ENCODE data around the gene HMG20A.

- TF ChIP-seq, protein P1, sequence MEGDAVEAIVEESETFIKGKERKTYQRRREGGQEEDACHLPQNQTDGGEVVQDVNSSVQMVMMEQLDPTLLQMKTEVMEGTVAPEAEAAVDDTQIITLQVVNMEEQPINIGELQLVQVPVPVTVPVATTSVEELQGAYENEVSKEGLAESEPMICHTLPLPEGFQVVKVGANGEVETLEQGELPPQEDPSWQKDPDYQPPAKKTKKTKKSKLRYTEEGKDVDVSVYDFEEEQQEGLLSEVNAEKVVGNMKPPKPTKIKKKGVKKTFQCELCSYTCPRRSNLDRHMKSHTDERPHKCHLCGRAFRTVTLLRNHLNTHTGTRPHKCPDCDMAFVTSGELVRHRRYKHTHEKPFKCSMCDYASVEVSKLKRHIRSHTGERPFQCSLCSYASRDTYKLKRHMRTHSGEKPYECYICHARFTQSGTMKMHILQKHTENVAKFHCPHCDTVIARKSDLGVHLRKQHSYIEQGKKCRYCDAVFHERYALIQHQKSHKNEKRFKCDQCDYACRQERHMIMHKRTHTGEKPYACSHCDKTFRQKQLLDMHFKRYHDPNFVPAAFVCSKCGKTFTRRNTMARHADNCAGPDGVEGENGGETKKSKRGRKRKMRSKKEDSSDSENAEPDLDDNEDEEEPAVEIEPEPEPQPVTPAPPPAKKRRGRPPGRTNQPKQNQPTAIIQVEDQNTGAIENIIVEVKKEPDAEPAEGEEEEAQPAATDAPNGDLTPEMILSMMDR (IDR thresholded peaks at IDR 0.05; ENCODE audit: poor library complexity, severe bottlenecking) = no peak
- TF ChIP-seq EP300 (conservative IDR thresholded peaks at IDR 0.05; ENCODE audit: poor library complexity, severe bottlenecking) = no peak
- no peak for TF ChIP-seq EZH2 (IDR thresholded peaks at IDR 0.05; ENCODE audit: borderline replicate concordance, insufficient read depth, low read length, poor library complexity, severe bottlenecking)
- no peak for TF ChIP-seq REST (IDR thresholded peaks at IDR 0.05; ENCODE audit: borderline replicate concordance)
- no peak for TF ChIP-seq SMC3 (conservative IDR thresholded peaks at IDR 0.05; ENCODE audit: poor library complexity)
Observed at GRCh38 chr15:77531191-77532000, 110.7 kb downstream of the HMG20A start.
